Pancreas (tissue), 10 donors: ENCODE results near the gene AGXT. TPM values are rescaled to one million over a fixed set of nuclear protein-coding genes. Genes with fewer than 3 reads are reported as not detected.
A peak's percentile ranks its signal among the peaks of the same experiment; 100 is the strongest.

ENCODE experiments used
- ATAC-seq, 4 donors: fragments of 200-7000 bp; cut with Tn5 transposase; one replicate each; pipeline versions ENCODE4 v1.8.0 to v1.9.1; 2020; ENCODE audit warnings: mild to moderate bottlenecking in 4 of 4, moderate library complexity in 4 of 4
- DNase-seq, 6 donors: peaks; one replicate each; pipeline ENCODE4 v3.0.0-alpha.2; 2020
- FAIRE-seq: peaks from 2 replicates; lab custom pipeline; 2012; peaks lifted over from hg19 to GRCh38; lab: Jason Lieb, UNC
- H3K27ac ChIP-seq, 4 donors: fragments of 200-600 bp; sonication (generic); 1 replicate in 3 of 4; 2 replicates in 1 of 4; pipeline versions ENCODE4 v1.5.0 to v1.8.0; 2020
- H3K27me3 ChIP-seq, 4 donors: fragments of 200-600 bp; one replicate each; pipeline ENCODE4 v1.8.0; 2021
- H3K36me3 ChIP-seq, 3 donors: fragments of 200-600 bp; sonication (generic) in 1 of 3; one replicate each; pipeline versions ENCODE4 v1.5.0 to v1.8.0; 2020 to 2021
- H3K4me1 ChIP-seq, 3 donors: fragments of 200-600 bp; one replicate each; pipeline ENCODE4 v1.8.0; 2021
- H3K4me3 ChIP-seq, 4 donors: fragments of 200-600 bp; sonication (generic) in 2 of 4; one replicate each; pipeline versions ENCODE4 v1.5.0 to v1.8.0; 2020 to 2021
- H3K9me3 ChIP-seq, 4 donors: fragments of 200-600 bp; one replicate each; pipeline ENCODE4 v1.8.0; 2021
- CTCF ChIP-seq, 4 donors: fragments of 200-600 bp; sonication (generic) in 3 of 4; IDR thresholded peaks; one replicate each; pipeline versions ENCODE4 v1.5.0 to v1.8.0; 2021; ENCODE audit warnings: antibody characterized with exemption in 4 of 4
- WGBS, 2 donors: extraction: QIAGEN DNeasy Blood & Tissue Kit; methylation state at CpG; one replicate each; pipeline ENCODE4 v1.1.7; 2013; 5-methylcytosine and 5-hydroxymethylcytosine counted together
- intact Hi-C, 3 donors: fragments of 100-400 bp; cut with DNase I; formaldehyde crosslinking; loops; one replicate each; pipeline versions ENCODE4 v1.11.1 to v1.14.2; 2022
- polyA plus RNA-seq, 2 donors: library from polyadenylated mRNA; stranded (reverse); fragments of 200-250 nt; gene quantifications; one replicate each; pipeline ENCODE4 v1.2.3, GENCODE V29; 2013
- total RNA-seq, 6 donors: library from RNA; stranded (reverse); fragmentation: NEBNext Ultra II Directional in 4 of 6; extraction: Animal tissue kit (Norgen Biotek cat#: 25700) in 4 of 6; gene quantifications; one replicate each; pipeline versions ENCODE4 v1.2.1 to v1.2.4, GENCODE V29; 2021 to 2023
- donor health status: healthy with polysubstance abuse.
- donor health status: DM: no; HTN: no; CAD: no; lungs with moderate emphysema.
- donor health status: DM: no; HTN: no; CAD: no.
- donor health status: control.
- donor health status: control.
- donor health status: Bipolar disorder and iron deficiency.
- donor health status: DM: yes; HTN: yes; CAD: no.
- donor health status: DM: no; HTN: no; CAD: no.
- donor health status: DM: no; HTN: no; CAD: no.
- donor health status: DM: yes; HTN: yes; CAD: no.

AGXT gene
- total and polyA plus RNA-seq, 8 donors, result 0.07 to 0.76 (median 0.08) TPM; not detected in 5

DNA sequence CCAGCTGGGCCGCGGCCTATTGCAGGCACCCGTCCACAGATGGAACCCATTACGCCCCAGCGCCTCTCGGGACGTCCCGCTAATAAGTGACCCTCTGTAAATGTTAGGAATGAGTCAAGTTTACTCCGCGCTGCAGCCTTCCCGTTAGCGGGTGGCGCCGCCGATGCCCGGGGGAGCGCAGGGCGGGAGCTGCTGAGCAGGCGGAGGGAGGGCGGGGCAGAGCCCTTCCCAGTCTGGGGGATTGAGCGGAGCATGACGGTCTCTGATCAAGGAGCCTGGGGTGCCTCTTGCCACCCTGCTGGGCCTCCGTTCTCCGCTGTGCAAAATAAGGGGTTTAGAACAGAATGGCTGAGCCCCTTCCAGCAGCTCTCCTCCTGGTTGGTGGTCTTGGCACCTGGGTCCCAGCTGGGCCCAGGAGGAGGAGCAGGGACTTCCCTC is 48.0 kb downstream of the AGXT start:
- H3K36me3 ChIP-seq, result no peaks in the 10 kb centered on the region
- TF ChIP-seq CTCF (IDR thresholded peaks at IDR 0.05), result no peak
- H3K4me3 ChIP-seq, result no peak overlapping the region
- H3K27me3 ChIP-seq, result no peaks in the 10 kb centered on the region
- FAIRE-seq (no peak), DNase-seq (peak in 4 of 6 donors; percentile 35 to 61 (median 46)), ATAC-seq (peak in 3 of 4 donors; percentile 29 to 37 (median 31))
- no peak overlapping the region for H3K27ac ChIP-seq
- 36 to 48% methylated on average over 24 of the region's 24 CpGs for WGBS, 2 donors
- intact Hi-C loops, result no loop called here
- H3K4me1 ChIP-seq, result no peaks in the 10 kb centered on the region
- H3K9me3 ChIP-seq, result no peaks in the 10 kb centered on the region

DNA sequence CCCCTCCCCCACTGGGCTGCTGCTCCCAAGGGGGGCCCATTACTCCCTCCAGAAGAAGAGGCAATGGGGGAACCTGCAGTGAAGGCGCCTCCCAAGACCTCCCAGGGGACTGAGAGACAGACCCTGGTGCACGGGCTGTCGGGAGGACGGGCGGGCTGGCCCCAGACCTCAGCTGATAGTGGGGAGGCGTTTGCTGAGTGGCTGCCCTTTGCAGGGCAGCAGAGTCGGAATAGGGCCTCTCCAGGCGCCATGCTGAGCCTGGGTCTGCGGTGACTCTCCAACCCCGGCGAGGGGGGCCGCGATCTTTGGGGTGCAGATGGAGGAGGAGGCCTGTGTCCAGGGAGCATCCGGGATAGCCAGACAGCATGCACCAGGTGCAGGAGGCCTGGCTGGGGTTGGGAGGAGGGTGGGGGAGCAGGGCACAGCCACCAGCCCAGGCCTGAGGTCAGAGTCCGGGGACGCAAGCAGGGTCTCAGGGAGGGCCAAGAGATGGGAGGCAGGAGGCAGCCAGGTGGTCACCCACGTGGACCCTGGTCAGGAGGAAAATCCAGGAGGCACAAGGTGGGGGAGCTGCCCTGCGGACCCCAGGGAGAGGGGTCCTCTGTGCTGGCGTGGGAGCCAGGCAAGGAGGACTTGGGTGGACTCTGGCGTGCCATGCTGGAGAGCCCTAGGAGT is 48.5 kb downstream of the AGXT start:
- Histone ChIP-seq H3K36me3 (no peaks in the 10 kb centered on the region), H3K27ac (no peak overlapping the region), H3K27me3 (no peaks in the 10 kb centered on the region), H3K4me1 (no peaks in the 10 kb centered on the region), H3K9me3 (no peaks in the 10 kb centered on the region), H3K4me3 (no peak overlapping the region)
- DNase-seq (peak in 5 of 6 donors; percentile 1 to 74 (median 27)), ATAC-seq (no peak), FAIRE-seq (no peak)
- intact Hi-C loops, result no loop called here
- TF ChIP-seq CTCF (IDR thresholded peaks at IDR 0.05), result no peak
- 86% methylated on average over 17 to 20 of the region's 20 CpGs for WGBS, 2 donors

DNA sequence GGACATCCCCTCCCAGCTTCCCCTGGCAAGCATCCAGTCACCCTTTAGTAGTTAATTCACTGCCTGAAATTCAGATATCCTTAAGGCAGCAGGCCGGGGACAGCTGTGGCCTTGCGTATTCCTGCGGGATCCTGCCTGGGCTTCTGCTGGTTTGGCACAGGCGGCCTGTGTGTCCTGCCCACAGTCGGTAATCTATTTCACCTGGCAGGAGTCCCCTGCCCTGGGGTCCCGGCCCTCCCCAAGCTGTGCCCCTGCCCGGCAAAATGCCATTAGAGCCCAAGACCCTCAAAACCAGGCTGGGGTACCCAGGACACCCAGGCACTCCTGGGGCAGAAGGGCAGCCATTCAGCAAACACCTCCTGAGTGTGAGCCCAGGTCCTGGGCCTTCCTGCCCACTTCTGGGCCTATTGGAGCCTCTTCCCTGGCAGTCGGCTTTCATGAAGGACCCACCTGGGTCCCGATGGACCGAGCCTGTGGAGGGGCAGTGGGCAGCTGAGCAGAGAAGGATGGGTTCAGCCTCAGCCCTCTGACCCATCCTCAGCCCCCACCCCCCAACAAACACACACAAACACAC is 49.1 kb downstream of the AGXT start:
- no peak overlapping the region for H3K4me3 ChIP-seq
- DNase-seq, result peak in 4 of 6 donors; percentile 1 to 53 (median 34)
- no peak overlapping the region for H3K27ac ChIP-seq
- no peaks in the 10 kb centered on the region for H3K4me1 ChIP-seq
- whole genome bisulfite sequencing, 2 donors, result 77 to 80% methylated on average over 10 of the region's 10 CpGs
- no peaks in the 10 kb centered on the region for H3K9me3 ChIP-seq
- H3K36me3 ChIP-seq, result no peaks in the 10 kb centered on the region
- TF ChIP-seq CTCF (IDR thresholded peaks at IDR 0.05), result no peak
- H3K27me3 ChIP-seq, result no peaks in the 10 kb centered on the region
- no peak for FAIRE-seq
- intact Hi-C loops, result no loop called here
- no peak for ATAC-seq

GRCh38 chr2:240918258-240919091 is 49.9 kb downstream of the AGXT start:
- H3K4me1 ChIP-seq, result no peaks in the 10 kb centered on the region
- intact Hi-C loops, result no loop called here
- no peak for ATAC-seq
- no peak overlapping the region for H3K4me3 ChIP-seq
- no peaks in the 10 kb centered on the region for H3K27me3 ChIP-seq
- H3K27ac ChIP-seq, result no peak overlapping the region
- no peaks in the 10 kb centered on the region for H3K36me3 ChIP-seq
- TF ChIP-seq CTCF (IDR thresholded peaks at IDR 0.05), result no peak
- DNase-seq, result peak in 4 of 6 donors; percentile 2 to 54 (median 29)
- 83 to 92% methylated on average over 33 to 36 of the region's 36 CpGs for WGBS, 2 donors
- no peaks in the 10 kb centered on the region for H3K9me3 ChIP-seq
- no peak for FAIRE-seq
